ENCODE results near the gene SLC25A48.

The SLC25A48 gene

GRCh38 chr5:135930029-135930948 lies 95.8 kb downstream of the SLC25A48 start:
- DNase-seq: no peak

- no peak for DNase-seq
Measured at GRCh38 chr5:135930949-135931295, 96.5 kb downstream of the SLC25A48 start.

- DNase-seq: no peak
Measured at GRCh38 chr5:135934939-135935338, 100.5 kb downstream of the SLC25A48 start.

- DNase-seq: no peak
Measured at GRCh38 chr5:135937245-135937911, 102.9 kb downstream of the SLC25A48 start.

Data from T-helper 9 cell (primary cell).